ENCODE data around the gene SLC35E3.
"Not testable (repeated sequence)": the region's sequence is repeated elsewhere in the genome, so short reads cannot be mapped to it uniquely, and the experiment has no call there.

Gene SLC35E3

DNA sequence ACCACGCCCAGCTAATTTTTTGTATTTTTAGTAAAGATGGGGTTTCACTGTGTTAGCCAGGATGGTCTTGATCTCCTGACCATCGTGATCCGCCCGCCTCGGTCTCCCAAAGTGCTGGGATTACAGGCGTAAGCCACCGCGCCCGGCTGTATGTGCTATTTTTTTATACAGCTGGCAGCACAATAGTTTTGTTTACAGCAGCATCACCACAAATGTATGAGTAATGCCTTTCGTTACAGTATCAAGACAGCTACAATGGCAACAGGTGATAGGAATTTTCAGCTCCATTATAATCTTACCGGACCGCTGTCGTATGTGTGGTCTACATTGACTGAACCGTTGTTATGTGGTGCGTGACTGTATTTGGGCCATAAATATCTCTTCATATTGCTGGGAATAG, 50.4 kb downstream of the SLC35E3 start:
- no peak for DNase-seq

DNA sequence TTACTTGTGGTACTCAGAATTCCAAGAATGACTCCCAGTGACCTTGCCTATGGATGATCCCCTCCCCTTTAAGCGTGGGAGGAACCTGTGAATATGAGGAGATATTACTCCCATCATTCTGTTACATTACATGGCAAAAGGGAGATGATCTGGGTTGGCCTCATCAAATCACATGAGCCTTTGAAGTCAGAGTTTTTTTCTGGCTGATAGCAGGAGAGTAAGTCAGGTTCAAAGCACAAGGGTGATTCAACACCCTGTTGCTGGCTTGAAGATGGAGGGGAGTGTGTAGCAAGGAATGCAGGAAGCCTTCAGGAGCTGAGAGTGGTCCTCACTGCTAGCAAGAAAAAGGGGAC, 52.9 kb downstream of the SLC35E3 start:
- no peak for DNase-seq

DNA sequence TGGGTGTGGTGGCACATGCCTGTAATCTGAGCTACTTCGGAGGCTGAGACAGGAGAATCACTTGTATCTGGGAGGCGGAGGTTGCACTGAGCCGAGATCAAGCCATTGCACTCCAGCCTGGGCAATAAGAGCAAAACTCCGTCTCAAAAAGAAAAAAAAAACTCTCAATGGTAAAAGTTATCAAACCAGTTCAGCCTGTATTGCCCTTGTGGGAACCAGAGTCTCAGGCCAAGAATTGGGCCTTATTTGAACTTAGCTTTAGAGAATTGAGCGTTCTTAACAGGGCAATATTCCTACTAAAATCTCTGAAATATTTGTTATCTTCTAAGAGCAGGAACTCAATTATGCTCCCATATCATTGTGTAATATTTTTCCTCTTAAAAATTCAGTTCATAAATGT, 54.3 kb downstream of the SLC35E3 start:
- no peak for DNase-seq

DNA sequence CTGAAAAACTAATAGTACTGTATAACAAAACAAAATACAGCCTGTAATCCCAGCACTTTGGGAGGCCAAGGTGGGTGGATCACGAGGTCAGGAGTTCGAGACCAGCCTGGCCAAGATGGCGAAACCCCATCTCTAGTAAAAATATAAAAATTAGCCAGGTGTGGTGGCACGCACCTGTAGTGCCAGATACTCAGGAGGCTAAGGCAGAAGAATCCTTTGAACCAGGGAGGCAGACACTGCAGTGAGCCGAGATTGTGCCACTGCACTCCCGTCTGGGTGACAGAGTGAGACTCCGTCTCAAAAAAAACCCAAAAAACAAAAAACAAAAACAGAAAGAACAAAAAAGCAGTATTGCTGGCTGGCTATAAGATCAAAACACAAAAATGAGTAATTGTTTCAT, 55.1 kb downstream of the SLC35E3 start:
- DNase-seq: not testable (repeated sequence)

DNA sequence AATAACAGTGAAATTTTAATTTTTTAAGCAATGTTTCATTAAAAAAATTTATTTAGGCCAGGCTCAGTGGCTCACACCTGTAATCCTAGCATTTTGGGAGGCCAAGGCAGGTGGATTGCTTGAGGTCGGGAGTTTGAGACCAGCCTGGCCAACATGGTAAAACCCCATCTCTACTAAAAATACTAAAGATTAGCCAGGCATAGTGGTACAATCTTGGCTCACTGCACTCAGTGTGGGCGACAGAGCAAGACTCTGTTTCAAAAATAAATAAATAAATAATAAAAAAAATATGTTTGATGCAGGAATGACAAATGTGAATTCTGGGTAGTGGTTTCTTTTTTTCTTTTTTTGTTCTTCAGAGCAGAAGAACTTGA, 56.4 kb downstream of the SLC35E3 start:
- not testable (repeated sequence) for DNase-seq

DNA sequence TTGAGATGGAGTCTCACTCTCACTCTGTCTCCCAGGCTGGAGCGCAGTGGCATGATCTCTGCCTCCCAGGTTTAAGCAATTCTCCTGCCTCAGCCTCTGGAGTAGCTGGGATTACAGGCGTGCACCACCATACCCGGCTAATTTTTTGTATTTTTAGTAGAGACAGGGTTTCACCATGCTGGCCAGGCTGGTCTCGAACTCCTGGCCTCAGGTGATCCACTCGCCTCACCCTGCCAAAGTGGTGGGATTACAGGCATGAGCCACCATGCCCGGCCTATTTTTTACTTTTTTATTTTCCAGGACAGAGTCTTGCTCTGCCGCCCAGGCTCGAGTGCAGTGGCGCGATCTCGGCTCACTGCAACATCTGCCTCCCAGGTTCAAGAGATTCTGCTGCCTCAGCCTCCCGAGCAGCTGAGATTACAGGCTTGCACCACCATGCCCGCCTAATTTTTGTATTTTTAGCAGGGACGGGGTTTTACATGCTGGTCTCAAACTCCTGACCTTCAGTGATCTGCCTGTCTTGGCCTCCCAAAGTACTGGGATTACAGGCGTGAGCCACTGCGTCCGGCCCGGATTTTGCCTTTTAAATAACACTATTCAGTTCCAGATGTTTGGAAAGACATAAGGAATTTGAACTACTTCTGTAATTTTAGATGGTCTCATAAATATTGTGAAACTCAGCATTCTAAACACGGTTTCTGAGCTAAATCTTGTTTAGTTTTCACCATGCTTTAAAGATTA, 57.1 kb downstream of the SLC35E3 start:
- DNase-seq: not testable (repeated sequence)

DNA sequence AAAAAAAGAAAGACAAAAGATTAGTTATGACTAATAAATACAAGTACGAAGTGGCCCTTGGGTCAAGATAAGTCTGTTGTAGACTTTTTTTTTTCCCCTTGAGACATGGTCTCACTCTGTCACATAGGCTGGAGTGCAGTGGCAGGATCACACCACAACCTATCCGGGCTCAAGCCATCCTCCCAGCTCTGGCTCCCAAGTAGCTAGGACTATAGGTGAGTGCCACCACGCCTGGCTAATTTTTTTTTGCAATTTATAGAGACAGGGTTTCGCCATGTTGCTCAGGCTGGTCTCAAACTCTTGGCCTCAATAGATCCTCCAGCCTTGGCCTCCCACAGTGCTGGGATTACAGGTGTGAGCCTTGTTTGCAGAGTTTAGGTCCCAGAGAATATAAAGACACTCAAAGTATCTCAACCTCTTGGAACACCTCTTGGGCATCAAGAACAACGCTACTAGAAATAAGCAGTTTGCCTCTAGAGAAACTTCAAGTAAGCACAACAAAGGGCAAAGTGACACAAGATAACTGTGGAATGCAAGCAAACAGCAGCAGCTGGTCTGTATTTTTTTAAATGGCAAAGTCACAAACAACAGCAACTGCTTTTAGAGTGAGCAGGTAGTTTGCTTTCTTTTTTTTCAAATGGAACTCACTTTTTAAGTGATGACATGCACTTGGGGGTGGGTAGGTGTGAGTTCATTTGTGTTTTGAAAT, 58.1 kb downstream of the SLC35E3 start:
- DNase-seq: no peak

DNA sequence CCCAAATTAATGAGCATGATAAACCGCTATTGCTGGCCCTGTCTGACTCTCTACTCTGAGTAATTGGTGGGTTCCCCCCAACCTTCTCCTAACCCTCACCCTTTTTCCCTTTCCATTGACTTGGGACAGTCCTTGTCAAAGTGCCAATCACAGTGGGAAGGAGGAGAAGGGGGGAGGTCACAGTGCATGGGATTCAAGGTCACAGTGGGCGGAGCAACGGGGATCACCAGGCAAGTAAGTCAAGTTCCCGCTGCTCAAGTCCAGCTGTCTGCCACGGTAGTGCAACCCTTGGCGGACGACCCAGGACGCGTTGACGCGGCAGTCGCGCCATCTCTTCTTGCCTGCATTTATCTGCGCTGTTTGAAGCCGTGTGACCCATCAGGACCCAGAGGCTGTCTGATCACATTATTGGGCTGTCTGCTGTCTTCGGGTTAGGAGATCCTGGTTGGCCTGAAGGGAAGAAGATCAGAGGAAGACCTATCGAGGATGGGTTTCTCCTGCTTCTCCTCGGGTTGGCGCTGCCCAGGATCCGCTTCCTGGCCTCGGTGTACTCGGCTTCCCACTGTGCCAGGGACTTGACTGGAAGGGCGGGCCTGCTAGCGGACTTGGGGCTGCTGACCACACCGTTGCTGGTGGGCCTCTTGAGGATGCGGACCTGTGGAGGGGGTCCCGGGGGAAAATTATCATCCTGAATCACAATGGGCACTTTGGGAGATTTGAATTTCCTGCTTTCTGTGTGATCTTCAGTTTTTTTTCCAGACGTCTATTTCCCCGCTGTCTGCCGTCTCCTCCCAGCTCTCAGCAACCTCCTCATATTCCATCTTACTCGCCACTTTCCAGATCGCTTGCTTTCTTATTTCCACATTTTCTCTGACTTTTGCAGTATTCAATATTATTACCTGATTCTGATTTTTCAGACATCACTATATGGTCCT, 58.9 kb downstream of the SLC35E3 start:
- DNase-seq: no peak

DNA sequence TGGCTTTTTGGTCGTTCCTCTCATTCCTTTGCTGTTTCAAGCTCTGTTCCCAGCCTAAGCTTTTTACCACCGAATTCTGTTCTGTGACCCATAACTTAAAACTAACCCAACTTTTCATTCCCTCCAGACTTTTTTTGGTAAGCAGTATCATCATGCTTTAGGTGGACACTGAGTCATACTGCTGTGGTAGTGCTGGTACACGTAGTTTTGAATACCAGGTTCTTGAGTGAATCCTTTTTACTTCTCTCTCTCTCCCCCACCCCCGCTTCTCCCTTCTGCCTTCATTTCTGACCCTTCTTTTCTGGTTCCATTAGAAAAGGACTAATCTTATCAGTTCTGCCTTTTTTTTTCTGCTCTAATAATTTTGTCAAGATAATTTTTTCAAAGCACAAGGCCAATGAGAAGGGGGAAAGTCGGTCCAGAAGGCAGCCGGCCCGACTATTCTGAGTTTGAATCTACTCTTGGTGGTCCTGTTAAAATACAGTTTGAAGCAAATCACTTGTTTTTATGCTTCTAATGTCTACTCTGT, 59.7 kb downstream of the SLC35E3 start:
- no peak for DNase-seq

DNA sequence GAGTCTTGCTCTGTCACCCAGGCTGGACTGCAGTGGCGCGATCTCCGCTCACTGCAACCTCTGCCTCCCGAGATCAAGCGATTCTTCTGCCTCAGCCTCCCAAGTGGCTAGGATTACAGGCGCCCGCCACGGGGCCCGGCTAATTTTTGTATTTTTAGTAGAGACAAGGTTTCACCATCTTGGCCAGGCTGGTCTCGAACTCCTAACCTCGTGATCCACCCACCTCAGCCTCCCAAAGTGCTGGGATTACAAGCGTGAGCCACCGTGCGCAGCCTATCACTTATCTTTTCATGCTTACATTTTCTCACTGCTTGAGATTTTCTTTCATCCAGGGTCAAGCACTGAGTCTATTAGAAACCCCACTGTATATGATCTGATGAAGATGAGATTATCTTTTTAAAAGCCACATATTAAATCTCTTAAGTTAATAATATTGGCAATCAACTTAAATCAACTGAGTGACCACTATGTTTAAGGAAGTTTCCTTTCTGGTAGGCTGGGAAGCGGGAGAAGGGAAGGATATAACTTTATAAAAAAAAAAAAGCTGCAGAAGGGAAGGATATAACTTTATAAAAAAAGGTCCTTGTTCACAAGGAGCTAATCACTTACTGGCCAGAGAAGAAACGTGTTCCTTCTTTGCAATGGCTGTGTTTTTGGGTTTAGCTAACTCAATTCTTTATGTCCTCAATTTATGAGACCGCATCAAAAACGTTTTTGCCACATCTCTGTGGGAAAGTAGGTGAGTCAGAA, 60.7 kb downstream of the SLC35E3 start:
- DNase-seq: no peak

DNA sequence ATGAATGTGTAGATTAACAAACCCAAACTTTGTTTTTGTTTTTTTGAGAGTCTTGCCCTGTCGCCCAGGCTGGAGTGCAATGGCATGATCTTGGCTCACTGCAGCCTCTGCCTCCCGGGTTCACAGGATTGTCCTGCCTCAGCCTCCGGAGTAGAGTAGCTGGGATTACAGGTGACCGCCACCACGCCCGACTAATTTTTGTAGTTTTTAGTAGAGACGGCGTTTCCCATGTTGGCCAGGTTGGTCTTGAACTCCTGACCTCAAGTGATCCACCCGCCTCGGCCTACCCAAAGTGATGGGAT, 61.2 kb downstream of the SLC35E3 start:
- not testable (repeated sequence) for DNase-seq

DNA sequence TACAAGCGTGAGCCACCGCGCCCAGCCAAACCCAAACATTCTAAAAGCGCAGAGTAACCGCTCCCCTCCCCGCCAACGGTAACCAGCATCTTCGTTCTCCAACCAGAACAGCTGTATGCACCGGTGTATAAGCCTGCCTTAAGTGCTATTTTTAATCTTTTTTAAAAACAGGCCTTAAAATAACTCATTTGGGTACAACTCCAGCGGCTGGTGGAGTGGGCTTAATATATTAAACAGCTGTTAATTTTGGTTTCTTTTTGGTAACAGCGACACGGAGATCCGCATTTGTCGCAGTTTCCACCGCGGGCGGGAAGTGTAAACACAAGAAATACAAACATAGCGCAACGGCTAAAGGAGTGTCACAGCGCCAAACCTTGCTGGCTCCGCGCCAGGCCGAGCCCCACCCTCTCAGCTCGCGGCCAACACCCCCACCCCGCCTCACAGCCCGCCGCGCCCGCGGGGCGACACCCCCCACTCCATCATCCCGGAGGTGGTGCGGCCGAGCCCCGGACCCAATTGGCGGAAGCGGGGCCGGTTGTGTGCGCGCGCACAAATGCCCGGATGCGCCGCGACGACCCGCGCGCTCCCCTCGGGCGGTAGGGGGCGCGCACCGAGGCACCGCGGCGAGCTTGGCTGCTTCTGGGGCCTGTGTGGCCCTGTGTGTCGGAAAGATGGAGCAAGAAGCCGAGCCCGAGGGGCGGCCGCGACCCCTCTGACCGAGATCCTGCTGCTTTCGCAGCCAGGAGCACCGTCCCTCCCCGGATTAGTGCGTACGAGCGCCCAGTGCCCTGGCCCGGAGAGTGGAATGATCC, 61.8 kb downstream of the SLC35E3 start, which contains the start of gene MDM2:
Gene MDM2, plus strand, starts transcription at position 602 of the 812 bp plus-strand sequence. CDS start 301 bp downstream, outside the sequence.
- DNase-seq: peak; percentile 89

DNA sequence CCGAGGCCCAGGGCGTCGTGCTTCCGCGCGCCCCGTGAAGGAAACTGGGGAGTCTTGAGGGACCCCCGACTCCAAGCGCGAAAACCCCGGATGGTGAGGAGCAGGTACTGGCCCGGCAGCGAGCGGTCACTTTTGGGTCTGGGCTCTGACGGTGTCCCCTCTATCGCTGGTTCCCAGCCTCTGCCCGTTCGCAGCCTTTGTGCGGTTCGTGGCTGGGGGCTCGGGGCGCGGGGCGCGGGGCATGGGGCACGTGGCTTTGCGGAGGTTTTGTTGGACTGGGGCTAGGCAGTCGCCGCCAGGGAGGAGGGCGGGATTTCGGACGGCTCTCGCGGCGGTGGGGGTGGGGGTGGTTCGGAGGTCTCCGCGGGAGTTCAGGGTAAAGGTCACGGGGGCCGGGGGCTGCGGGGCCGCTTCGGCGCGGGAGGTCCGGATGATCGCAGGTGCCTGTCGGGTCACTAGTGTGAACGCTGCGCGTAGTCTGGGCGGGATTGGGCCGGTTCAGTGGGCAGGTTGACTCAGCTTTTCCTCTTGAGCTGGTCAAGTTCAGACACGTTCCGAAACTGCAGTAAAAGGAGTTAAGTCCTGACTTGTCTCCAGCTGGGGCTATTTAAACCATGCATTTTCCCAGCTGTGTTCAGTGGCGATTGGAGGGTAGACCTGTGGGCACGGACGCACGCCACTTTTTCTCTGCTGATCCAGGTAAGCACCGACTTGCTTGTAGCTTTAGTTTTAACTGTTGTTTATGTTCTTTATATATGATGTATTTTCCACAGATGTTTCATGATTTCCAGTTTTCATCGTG, 62.6 kb downstream of the SLC35E3 start:
- peak; percentile 96 for DNase-seq

DNA sequence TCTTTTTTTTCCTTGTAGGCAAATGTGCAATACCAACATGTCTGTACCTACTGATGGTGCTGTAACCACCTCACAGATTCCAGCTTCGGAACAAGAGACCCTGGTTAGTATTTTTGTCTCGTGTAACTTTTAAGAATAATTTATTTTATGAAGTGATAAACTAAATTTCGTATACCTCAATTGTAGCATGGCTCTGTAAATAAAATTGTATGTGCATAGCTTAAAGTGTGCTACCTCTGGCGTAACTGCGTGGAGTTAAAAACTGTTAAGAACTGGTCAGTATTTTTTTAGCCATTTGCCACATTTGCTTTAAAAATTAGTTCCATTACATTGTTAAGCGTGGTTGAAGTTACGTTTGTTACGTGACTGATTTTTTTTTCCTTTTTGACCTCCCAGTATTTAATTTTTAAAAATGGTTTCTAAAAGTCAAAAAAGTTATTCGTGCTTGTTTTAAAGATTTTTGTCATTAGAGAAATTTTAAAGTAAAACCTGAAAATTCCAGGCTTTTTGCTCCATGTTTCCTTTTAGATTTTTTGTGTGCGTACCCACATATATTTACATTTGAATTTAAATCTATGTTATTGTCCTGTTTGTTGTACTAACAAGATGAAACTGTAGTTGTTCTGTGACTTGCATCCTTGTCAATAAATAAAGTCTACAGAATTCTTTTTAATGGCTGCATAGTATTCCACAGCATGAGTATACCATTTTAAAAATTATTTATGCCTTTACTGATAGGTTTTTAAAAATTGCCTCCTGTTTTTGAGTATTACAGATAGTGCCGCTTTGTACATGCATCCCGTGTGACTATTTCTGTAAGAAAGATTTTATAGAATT, 63.4 kb downstream of the SLC35E3 start:
- no peak for DNase-seq

DNA sequence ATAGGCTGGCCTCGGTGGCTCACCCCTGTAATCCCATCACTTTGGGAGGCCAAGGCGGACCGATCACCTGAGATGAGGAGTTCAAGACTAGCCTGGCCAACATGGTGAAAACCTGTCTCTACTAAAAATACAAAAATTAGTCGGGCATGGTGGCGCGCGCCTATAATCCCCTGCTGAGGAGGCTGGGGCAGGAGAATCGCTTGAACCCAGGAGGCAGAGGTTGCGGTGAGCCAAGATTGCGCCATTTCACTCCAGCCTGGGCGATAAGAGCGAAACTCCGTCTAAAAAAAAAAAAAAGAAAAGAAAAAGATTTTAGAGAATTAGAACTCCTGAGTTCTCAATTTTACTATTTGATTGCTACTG, 64.0 kb downstream of the SLC35E3 start:
- not testable (repeated sequence) for DNase-seq

DNA sequence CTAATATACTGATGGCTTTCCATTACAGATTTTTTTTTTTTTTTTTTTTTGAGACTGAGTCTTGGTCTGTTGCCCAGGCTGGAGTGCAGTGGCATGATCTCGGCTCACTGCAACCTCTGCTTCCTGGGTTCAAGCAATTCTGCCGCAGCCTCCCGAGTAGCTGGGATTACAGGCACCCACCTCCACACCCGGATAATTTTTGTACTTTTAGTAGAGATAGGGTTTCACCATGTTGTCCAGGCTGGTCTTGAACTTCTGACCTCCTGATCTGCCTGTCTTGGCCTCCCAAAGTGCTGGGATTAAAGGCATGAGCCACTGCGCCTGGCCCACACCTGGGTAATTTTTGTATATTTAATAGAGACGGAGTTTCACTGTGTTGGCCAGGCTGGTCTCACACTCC, 65.6 kb downstream of the SLC35E3 start:
- DNase-seq: not testable (repeated sequence)

DNA sequence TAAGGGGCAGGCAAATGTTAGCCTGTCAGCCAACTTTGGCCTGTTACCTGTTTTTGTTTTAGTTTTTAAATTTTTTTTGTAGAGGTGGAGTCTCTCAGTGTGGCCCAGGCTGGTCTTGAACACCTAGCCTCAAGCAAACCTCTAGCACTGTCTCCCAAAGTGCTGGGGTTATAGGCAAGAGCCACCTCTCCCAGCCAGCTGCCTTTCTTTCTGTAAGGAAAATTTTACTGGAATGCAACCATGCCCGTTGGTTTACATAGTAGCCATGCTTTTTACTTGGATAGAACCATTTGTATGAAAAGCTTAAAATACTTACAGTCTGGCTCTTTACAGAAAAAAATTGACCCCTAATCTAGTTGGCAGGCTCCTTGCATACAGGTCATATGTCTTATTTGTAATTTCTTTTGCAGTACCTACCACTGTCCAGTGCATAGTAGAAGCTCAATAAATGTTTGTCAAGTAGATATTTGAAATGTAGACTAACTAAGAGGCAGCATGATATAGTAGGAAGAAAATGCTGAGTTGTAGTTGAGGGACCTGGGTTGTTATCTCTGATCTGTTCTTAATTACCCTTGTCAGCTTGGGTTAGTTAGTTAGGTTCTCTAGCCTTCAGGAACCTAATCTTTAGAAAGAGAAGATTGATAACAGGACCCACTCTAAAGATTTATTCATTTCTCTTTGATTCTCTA, 66.7 kb downstream of the SLC35E3 start:
- no peak for DNase-seq

DNA sequence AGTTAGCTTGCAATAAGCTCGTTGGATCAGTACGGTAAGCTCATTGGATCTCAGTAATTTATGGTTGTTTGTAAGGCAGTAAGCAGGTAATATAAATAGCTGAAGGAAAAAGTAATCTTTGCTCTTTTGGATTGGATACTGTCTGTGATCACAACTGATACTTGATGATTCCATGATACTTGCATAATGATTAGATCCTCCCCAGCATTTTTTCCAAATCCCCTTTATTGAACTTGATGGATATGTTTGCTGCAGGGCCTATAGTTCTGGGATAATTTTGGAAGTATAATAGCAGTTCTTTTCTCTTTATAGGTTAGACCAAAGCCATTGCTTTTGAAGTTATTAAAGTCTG, 67.2 kb downstream of the SLC35E3 start:
- no peak for DNase-seq

DNA sequence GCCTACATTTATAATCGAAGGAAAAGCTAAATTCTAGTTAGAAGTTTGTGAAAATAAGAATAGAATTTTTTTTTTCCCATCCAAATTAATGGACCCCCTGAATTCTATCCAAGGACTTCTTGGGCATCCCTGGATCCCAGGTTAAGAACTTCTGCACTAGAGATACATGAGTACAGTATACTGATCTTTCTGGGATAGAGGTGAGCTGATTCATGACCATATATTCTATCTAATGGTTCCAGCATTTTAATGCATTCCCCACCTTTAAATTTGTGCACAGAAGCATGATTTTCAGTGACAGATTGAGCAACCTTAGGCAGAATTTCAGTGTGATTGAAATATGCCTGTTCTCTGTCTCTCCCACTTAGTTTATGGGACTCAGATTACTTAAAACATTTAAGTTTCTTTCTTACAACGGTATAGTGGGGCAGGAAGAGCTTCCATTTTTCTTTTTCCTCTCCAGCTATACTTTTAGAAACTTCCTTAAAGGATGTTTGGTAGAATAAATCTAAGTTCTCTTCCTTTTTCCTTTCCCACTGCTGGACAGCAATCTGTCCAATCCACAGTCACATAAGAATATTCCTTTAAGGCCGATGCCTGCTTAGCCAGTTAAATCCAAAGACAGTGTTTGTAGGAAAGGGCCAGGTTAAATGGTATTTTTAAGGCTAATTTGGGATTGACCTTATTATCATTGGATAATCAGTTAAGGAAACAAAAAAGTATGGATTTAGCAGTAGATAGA, 68.7 kb downstream of the SLC35E3 start:
- DNase-seq: no peak

All from NCI-H526 treated with DMSO at 0.1 percent for 48 hours (cell line).